Liver (tissue), 3 donors: ENCODE data around the gene IGSF8.

Experiments used
- CTCF ChIP-seq: fragments of 150-350 bp; IDR thresholded peaks from 2 replicates; pipeline ENCODE4 v1.5.1; 2017; ENCODE audit warnings: improper control_type of control experiment, low read depth, low read length; ENCODE audit not compliant: missing input control
- EGR1 ChIP-seq, 2 donors: IDR thresholded peaks; 2 replicates each; pipeline ENCODE4 v1.6.1; 2016 to 2018; ENCODE audit warnings: antibody characterized with exemption in 2 of 2, low read depth in 2 of 2
- donor health status: healthy.
- donor health status: healthy.

- no peak for TF ChIP-seq EGR1 (IDR thresholded peaks at IDR 0.05; ENCODE audit: low read depth in 2 of 2)
- TF ChIP-seq CTCF, result no peak
These were observed 28.8 kb downstream of the IGSF8 start, which contains the start of gene KCNJ10 for GRCh38 chr1:160069460-160070231.
